ENCODE measurements around the gene KLHL29.

- TF ChIP-seq FOXA1 (IDR thresholded peaks at IDR 0.05) = no peak
- TF ChIP-seq CTCF (IDR thresholded peaks at IDR 0.05; ENCODE audit: low read depth, low read length, missing input control) = no peak
- no peak for TF ChIP-seq YY1 (IDR thresholded peaks at IDR 0.05)
- TF ChIP-seq, protein P1, sequence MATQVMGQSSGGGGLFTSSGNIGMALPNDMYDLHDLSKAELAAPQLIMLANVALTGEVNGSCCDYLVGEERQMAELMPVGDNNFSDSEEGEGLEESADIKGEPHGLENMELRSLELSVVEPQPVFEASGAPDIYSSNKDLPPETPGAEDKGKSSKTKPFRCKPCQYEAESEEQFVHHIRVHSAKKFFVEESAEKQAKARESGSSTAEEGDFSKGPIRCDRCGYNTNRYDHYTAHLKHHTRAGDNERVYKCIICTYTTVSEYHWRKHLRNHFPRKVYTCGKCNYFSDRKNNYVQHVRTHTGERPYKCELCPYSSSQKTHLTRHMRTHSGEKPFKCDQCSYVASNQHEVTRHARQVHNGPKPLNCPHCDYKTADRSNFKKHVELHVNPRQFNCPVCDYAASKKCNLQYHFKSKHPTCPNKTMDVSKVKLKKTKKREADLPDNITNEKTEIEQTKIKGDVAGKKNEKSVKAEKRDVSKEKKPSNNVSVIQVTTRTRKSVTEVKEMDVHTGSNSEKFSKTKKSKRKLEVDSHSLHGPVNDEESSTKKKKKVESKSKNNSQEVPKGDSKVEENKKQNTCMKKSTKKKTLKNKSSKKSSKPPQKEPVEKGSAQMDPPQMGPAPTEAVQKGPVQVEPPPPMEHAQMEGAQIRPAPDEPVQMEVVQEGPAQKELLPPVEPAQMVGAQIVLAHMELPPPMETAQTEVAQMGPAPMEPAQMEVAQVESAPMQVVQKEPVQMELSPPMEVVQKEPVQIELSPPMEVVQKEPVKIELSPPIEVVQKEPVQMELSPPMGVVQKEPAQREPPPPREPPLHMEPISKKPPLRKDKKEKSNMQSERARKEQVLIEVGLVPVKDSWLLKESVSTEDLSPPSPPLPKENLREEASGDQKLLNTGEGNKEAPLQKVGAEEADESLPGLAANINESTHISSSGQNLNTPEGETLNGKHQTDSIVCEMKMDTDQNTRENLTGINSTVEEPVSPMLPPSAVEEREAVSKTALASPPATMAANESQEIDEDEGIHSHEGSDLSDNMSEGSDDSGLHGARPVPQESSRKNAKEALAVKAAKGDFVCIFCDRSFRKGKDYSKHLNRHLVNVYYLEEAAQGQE (IDR thresholded peaks at IDR 0.05) = no peak
These were observed 315.6 kb downstream of the KLHL29 start for GRCh38 chr2:23700627-23701026.

All from liver (tissue), 2 donors.